ENCODE measurements around the gene UBR4.
A peak's percentile ranks its signal among the peaks of the same experiment; 100 is the strongest.

UBR4 gene

GRCh38 chr1:19038096-19038495 is 172.0 kb downstream of the UBR4 start:
- no peak for DNase-seq

GRCh38 chr1:19037659-19038058 is 172.4 kb downstream of the UBR4 start:
- no peak for DNase-seq

- DNase-seq, result no peak
Observed at GRCh38 chr1:19036813-19037605, 173.1 kb downstream of the UBR4 start.

GRCh38 chr1:19036041-19036812 is 173.8 kb downstream of the UBR4 start:
- no peak for DNase-seq

- DNase-seq, result no peak
Observed at GRCh38 chr1:19035377-19036040, 174.6 kb downstream of the UBR4 start.

- DNase-seq, result no peak
Observed at GRCh38 chr1:19034721-19035120, 175.3 kb downstream of the UBR4 start.

GRCh38 chr1:19033926-19034680 is 176.0 kb downstream of the UBR4 start:
- no peak for DNase-seq

- DNase-seq, result no peak
Observed at GRCh38 chr1:19033515-19033839, 176.6 kb downstream of the UBR4 start.

- DNase-seq, result no peak
Observed at GRCh38 chr1:19032701-19033514, 177.2 kb downstream of the UBR4 start.

- no peak for DNase-seq
Observed at GRCh38 chr1:19032413-19032695, 177.7 kb downstream of the UBR4 start.

GRCh38 chr1:19029191-19030085 is 180.6 kb downstream of the UBR4 start:
- no peak for DNase-seq

- DNase-seq, result no peak
Observed at GRCh38 chr1:19028546-19029129, 181.4 kb downstream of the UBR4 start.

- DNase-seq, result peak in 14 of 56 donors; percentile 10 to 37 (median 20)
Observed at GRCh38 chr1:19028110-19028509, 182.0 kb downstream of the UBR4 start.

Data from nucleus accumbens (tissue), 56 donors.